ENCODE measurements around the gene GLRX2.

Gene GLRX2

GRCh38 chr1:193083365-193084088 lies 21.7 kb downstream of the GLRX2 start:
- no peak for TF ChIP-seq CTCF (IDR thresholded peaks at IDR 0.05; ENCODE audit: control insufficient read depth, extremely low read depth, insufficient read depth)
- H3K4me3 ChIP-seq (ENCODE audit: low read depth, low read length): no peak overlapping the region

GRCh38 chr1:193079187-193079586 lies 26.0 kb downstream of the GLRX2 start:
- H3K4me3 ChIP-seq (ENCODE audit: low read depth, low read length): no peak overlapping the region
- no peak for DNase-seq (ENCODE audit: low read depth)
- TF ChIP-seq CTCF (IDR thresholded peaks at IDR 0.05; ENCODE audit: control insufficient read depth, extremely low read depth, insufficient read depth): no peak

More at GRCh38 chr1:193083365-193084088, 21.7 kb downstream of the GLRX2 start:
- no peak for DNase-seq (ENCODE audit: low read depth)

- H3K4me3 ChIP-seq (ENCODE audit: low read depth, low read length): no peak overlapping the region
- DNase-seq (ENCODE audit: low read depth): no peak
Measured at GRCh38 chr1:193077991-193078390, 27.2 kb downstream of the GLRX2 start.

GRCh38 chr1:193070942-193071341 lies 34.3 kb downstream of the GLRX2 start:
- DNase-seq (ENCODE audit: low read depth): no peak
- H3K4me3 ChIP-seq (ENCODE audit: low read depth, low read length): no peak overlapping the region
- TF ChIP-seq CTCF (IDR thresholded peaks at IDR 0.05; ENCODE audit: control insufficient read depth, extremely low read depth, insufficient read depth): no peak

More at GRCh38 chr1:193077991-193078390, 27.2 kb downstream of the GLRX2 start:
- TF ChIP-seq CTCF (IDR thresholded peaks at IDR 0.05; ENCODE audit: control insufficient read depth, extremely low read depth, insufficient read depth): no peak

GRCh38 chr1:193070386-193070753 lies 34.8 kb downstream of the GLRX2 start:
- TF ChIP-seq CTCF (IDR thresholded peaks at IDR 0.05; ENCODE audit: control insufficient read depth, extremely low read depth, insufficient read depth): no peak
- DNase-seq (ENCODE audit: low read depth): no peak
- no peak overlapping the region for H3K4me3 ChIP-seq (ENCODE audit: low read depth, low read length)

- TF ChIP-seq CTCF (IDR thresholded peaks at IDR 0.05; ENCODE audit: control insufficient read depth, extremely low read depth, insufficient read depth): peak; percentile 18; the same call in 1 of the 2 replicates
- DNase-seq (ENCODE audit: low read depth): no peak
- H3K4me3 ChIP-seq (ENCODE audit: low read depth, low read length): no peak overlapping the region
Measured at GRCh38 chr1:193069748-193070385, 35.3 kb downstream of the GLRX2 start.

Measured in LNCaP clone FGC (cell line).